Osteocyte (in vitro differentiated cells): ENCODE measurements around the gene FAM204A. TPM values are rescaled to one million over a fixed set of nuclear protein-coding genes. Genes with fewer than 3 reads are reported as not detected.

Source experiments
- DNase-seq: peaks from one replicate; pipeline ENCODE4 v3.0.0; 2021; ENCODE audit warnings: mixed read lengths; ENCODE audit not compliant: unreplicated experiment; ENCODE audit errors: extremely low spot score
- H3K27ac Mint-ChIP-seq: one replicate; pipeline ENCODE4 v1.8.0; 2021; ENCODE audit warnings: mild to moderate bottlenecking, mixed read lengths; ENCODE audit not compliant: unreplicated experiment
- H3K27me3 Mint-ChIP-seq: one replicate; pipeline ENCODE4 v1.8.0; 2021; ENCODE audit warnings: mixed read lengths; ENCODE audit not compliant: unreplicated experiment
- H3K36me3 Mint-ChIP-seq: one replicate; pipeline ENCODE4 v1.8.0; 2021; ENCODE audit warnings: mixed read lengths; ENCODE audit not compliant: unreplicated experiment
- H3K4me1 Mint-ChIP-seq: one replicate; pipeline ENCODE4 v1.8.0; 2021; ENCODE audit warnings: mixed read lengths; ENCODE audit not compliant: unreplicated experiment
- H3K4me3 Mint-ChIP-seq: one replicate; pipeline ENCODE4 v1.8.0; 2021; ENCODE audit warnings: mild to moderate bottlenecking, moderate library complexity, mixed read lengths; ENCODE audit not compliant: unreplicated experiment
- H3K9me3 Mint-ChIP-seq: one replicate; pipeline ENCODE4 v1.8.0; 2021; ENCODE audit warnings: mixed read lengths; ENCODE audit not compliant: unreplicated experiment
- CTCF ChIP-seq: fragments of 200-600 bp; sonication (generic); IDR thresholded peaks from 2 replicates; pipeline ENCODE4 v1.5.0; 2021; ENCODE audit warnings: antibody characterized with exemption, mild to moderate bottlenecking, moderate library complexity
- total RNA-seq: library from RNA; stranded (reverse); gene quantifications from 2 replicates; pipeline ENCODE4 v1.2.1, GENCODE V29; 2021

FAM204A gene
- total RNA-seq, 1 donor from 2014 or later = 66.6 TPM

GRCh38 chr10:118255355-118255754 lies 86.8 kb downstream of the FAM204A start:
- DNase-seq = no peak
- Mint-ChIP-seq H3K4me3 (no peak overlapping the region), H3K36me3 (no peaks in the 10 kb centered on the region), H3K27ac (no peak overlapping the region), H3K9me3 (no peaks in the 10 kb centered on the region), H3K27me3 (peaks cover 8% of the 10 kb centered on the region), H3K4me1 (no peaks in the 10 kb centered on the region)
- no peak for TF ChIP-seq CTCF

GRCh38 chr10:118254654-118255053 lies 87.5 kb downstream of the FAM204A start:
- Mint-ChIP-seq H3K4me3 (no peak overlapping the region), H3K36me3 (no peaks in the 10 kb centered on the region), H3K27me3 (peaks cover 12% of the 10 kb centered on the region), H3K27ac (no peak overlapping the region), H3K4me1 (no peaks in the 10 kb centered on the region), H3K9me3 (no peaks in the 10 kb centered on the region)
- no peak for DNase-seq
- no peak for TF ChIP-seq CTCF

GRCh38 chr10:118253397-118253796 lies 88.7 kb downstream of the FAM204A start:
- H3K36me3 Mint-ChIP-seq = no peaks in the 10 kb centered on the region
- no peaks in the 10 kb centered on the region for H3K9me3 Mint-ChIP-seq
- TF ChIP-seq CTCF = no peak
- no peak for DNase-seq
- no peaks in the 10 kb centered on the region for H3K4me1 Mint-ChIP-seq
- H3K4me3 Mint-ChIP-seq = no peak overlapping the region
- H3K27ac Mint-ChIP-seq = no peak overlapping the region
- H3K27me3 Mint-ChIP-seq = peaks cover 20% of the 10 kb centered on the region

- Mint-ChIP-seq H3K4me1 (no peaks in the 10 kb centered on the region), H3K4me3 (no peak overlapping the region), H3K27me3 (peaks cover 16% of the 10 kb centered on the region), H3K27ac (no peak overlapping the region), H3K36me3 (no peaks in the 10 kb centered on the region), H3K9me3 (no peaks in the 10 kb centered on the region)
- no peak for DNase-seq
- no peak for TF ChIP-seq CTCF
Measured at GRCh38 chr10:118251791-118252190, 90.3 kb downstream of the FAM204A start.

GRCh38 chr10:118249714-118250113 lies 92.4 kb downstream of the FAM204A start:
- H3K36me3 Mint-ChIP-seq = no peaks in the 10 kb centered on the region
- no peaks in the 10 kb centered on the region for H3K4me1 Mint-ChIP-seq
- no peak overlapping the region for H3K27ac Mint-ChIP-seq
- H3K27me3 Mint-ChIP-seq = peaks cover 28% of the 10 kb centered on the region
- no peak for TF ChIP-seq CTCF
- no peak for DNase-seq
- no peaks in the 10 kb centered on the region for H3K9me3 Mint-ChIP-seq
- H3K4me3 Mint-ChIP-seq = no peak overlapping the region
